ENCODE measurements around the gene U2AF1.
"Not testable (repeated sequence)": the region's sequence is repeated elsewhere in the genome, so short reads cannot be mapped to it uniquely, and the experiment has no call there.

The U2AF1 gene

DNA sequence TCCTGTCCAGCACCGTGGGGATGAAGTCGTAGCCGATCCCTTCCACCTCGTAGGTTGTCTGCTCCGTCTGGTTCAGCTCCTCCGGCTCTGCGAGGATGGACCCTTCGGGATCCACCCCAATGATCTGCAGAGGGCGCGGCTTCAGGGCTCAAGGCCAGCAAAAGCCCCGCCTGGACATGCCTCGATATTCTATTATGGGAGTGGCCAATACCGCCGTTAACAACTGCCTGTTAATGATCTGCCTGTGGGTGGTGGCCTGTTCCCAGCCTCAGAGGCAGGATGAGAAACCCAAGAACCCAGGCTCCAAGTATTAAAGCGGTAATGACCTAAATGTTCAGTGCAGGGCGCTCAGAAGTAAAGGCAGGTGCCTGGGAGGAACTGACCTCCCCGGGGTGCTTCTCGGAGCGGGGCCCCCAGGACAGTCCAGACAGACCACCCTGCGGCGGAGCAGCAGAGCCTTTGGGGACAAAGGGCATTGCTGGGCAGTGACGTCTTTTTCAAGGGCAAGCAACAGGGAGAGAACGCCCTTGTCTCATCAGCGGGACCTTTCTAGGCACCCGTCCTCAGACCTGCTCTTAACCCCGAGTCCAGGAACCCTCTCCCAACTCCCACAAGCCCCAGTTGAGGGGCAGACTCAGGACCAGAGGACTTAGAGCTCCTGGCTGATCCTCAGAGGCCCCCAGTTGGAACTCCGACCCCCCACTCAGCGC is 44.3 kb downstream of the U2AF1 start:
- H3K27ac ChIP-seq (ENCODE audit: low read depth, low read length); H3K9me3 ChIP-seq (ENCODE audit: control insufficient read depth in 1 of 2, low read length in 2 of 2); H3K4me3 ChIP-seq (ENCODE audit: low read depth in 1 of 2, low read length in 2 of 2); H3K4me1 ChIP-seq (ENCODE audit: control insufficient read depth in 1 of 2, insufficient read depth in 2 of 2, low read length in 2 of 2); H3K27me3 ChIP-seq (ENCODE audit: control insufficient read depth in 1 of 2, insufficient read depth in 2 of 2, low read length in 2 of 2); H3K9ac ChIP-seq (ENCODE audit: low read depth in 1 of 2, low read length in 2 of 2); H3K36me3 ChIP-seq (ENCODE audit: control insufficient read depth in 1 of 2, insufficient read depth in 2 of 2, low read length in 2 of 2): not testable (repeated sequence)

DNA sequence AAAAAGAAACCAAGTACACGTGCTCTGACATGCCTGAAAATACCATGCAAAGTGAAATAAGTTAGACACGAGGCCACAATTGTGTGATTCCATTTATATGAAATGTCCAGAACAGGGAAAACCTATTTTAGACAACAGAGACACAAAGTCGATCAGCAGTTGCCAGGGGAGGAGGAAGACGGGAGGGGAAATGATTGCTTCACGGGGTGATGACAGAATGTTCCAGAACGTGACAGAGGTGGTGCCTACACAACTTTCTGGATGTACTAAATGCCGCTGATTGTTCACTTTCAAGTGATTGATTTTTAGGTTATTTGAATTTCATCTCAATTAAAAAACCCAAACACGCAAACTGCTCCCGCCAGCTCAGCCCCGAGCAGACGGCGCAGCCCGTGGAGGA is 54.3 kb downstream of the U2AF1 start:
- not testable (repeated sequence) for H3K4me3 ChIP-seq (ENCODE audit: low read depth in 1 of 2, low read length in 2 of 2); H3K27ac ChIP-seq (ENCODE audit: low read depth, low read length); H3K9me3 ChIP-seq (ENCODE audit: control insufficient read depth in 1 of 2, low read length in 2 of 2); H3K9ac ChIP-seq (ENCODE audit: low read depth in 1 of 2, low read length in 2 of 2); H3K36me3 ChIP-seq (ENCODE audit: control insufficient read depth in 1 of 2, insufficient read depth in 2 of 2, low read length in 2 of 2); H3K4me1 ChIP-seq (ENCODE audit: control insufficient read depth in 1 of 2, insufficient read depth in 2 of 2, low read length in 2 of 2); H3K27me3 ChIP-seq (ENCODE audit: control insufficient read depth in 1 of 2, insufficient read depth in 2 of 2, low read length in 2 of 2)

DNA sequence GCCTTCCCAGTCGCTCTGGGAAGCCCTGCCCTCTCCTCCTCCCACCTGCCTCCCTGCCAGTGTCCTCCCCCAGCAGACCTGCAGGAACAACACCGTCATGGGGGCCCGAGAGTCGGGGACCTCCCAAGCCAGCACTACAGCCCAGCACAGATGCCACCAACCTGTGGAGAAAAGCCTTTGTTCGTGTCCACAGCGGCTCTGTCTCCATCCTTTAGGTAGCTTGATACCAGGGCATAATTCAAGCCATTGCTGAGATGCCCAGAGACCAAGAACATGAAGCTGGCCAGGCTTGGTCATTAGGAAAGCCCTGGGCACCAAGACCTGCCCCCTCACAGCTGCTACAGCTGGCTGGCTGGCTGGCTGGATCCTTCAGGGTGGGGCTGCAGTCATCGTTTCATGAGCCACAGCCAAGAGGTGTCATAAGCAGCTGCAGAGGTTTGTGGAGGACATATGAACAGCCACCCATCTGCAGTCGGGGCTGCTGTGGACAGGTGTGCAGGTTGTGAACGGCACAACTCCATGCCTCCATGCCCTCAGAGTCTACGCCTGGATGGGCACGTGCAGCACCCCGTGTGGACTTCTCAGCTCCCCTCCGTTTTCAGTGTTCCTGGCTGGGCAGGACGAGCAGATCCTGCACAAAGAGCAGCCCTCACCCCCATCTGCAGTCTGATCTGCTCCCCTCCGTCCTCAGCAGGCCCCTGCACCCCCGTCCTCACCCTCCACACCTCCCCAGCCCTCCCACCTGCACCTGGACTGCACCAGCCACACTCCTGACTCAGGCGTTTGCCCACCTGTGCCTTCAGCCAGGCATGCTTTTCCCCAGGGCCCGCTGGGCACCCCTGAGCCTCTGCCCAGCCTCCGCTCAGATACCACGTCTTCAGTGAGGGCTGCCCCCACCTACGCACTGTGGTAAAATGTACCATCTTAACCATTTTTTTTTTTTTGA is 61.2 kb downstream of the U2AF1 start:
- not testable (repeated sequence) for H3K9me3 ChIP-seq (ENCODE audit: control insufficient read depth in 1 of 2, low read length in 2 of 2); H3K4me3 ChIP-seq (ENCODE audit: low read depth in 1 of 2, low read length in 2 of 2); H3K36me3 ChIP-seq (ENCODE audit: control insufficient read depth in 1 of 2, insufficient read depth in 2 of 2, low read length in 2 of 2); H3K27ac ChIP-seq (ENCODE audit: low read depth, low read length); H3K9ac ChIP-seq (ENCODE audit: low read depth in 1 of 2, low read length in 2 of 2); H3K4me1 ChIP-seq (ENCODE audit: control insufficient read depth in 1 of 2, insufficient read depth in 2 of 2, low read length in 2 of 2); H3K27me3 ChIP-seq (ENCODE audit: control insufficient read depth in 1 of 2, insufficient read depth in 2 of 2, low read length in 2 of 2)

DNA sequence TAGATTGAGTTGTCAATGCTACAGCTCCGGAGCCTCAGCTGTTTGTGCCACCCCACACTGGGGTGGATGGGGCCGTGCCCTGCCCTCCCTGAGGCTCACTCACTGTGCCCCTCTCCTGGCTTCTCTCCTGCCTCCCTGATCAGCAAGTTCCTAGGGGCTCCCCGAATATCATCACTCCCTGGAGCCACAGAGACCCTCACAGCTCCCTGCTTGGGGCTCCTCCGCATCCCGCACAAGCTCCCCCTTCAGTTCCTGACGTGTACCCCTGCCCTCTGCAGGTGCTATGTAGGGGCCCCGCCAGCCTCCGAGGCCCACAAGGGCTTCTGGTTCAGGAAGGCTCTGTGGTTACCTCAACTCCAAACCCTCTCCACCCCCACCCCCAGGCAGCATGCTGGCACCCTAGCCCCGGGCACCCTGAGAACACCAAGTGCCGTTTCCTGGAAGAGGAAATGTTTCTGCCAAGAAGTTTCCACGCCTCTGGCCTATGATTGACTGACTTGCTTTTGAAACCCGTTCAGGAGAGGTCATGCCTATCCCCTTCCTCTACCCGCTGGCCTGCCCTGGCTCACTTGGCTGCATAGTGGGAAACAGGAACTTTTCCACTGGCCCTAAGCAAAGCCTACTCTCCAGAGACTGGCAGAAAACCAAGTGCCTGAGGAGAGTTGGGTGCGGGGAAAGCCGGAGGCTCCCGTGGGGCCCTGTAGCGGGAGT is 62.0 kb downstream of the U2AF1 start:
- not testable (repeated sequence) for H3K27ac ChIP-seq (ENCODE audit: low read depth, low read length); H3K9ac ChIP-seq (ENCODE audit: low read depth in 1 of 2, low read length in 2 of 2); H3K4me1 ChIP-seq (ENCODE audit: control insufficient read depth in 1 of 2, insufficient read depth in 2 of 2, low read length in 2 of 2); H3K36me3 ChIP-seq (ENCODE audit: control insufficient read depth in 1 of 2, insufficient read depth in 2 of 2, low read length in 2 of 2); H3K4me3 ChIP-seq (ENCODE audit: low read depth in 1 of 2, low read length in 2 of 2); H3K9me3 ChIP-seq (ENCODE audit: control insufficient read depth in 1 of 2, low read length in 2 of 2); H3K27me3 ChIP-seq (ENCODE audit: control insufficient read depth in 1 of 2, insufficient read depth in 2 of 2, low read length in 2 of 2)

DNA sequence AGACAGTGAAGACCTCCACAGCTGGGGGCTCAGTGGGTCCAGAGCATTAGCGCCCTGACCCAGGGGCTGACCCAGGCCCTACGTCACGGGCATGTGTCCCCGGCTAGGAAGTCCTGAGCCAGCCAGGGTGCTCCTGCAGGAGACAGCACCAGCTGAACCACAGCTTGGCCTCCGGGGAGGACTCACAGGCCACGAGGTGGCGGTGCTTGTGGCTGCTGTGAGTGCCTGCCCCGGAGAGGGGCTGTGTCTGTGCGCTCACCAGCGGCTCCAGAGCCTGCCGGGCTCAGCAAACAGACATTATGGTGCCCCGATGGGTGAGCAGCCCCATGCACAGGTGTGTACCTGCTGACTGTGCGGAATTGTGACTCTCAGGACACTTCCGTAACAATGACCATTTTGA is 62.8 kb downstream of the U2AF1 start:
- not testable (repeated sequence) for H3K27me3 ChIP-seq (ENCODE audit: control insufficient read depth in 1 of 2, insufficient read depth in 2 of 2, low read length in 2 of 2); H3K36me3 ChIP-seq (ENCODE audit: control insufficient read depth in 1 of 2, insufficient read depth in 2 of 2, low read length in 2 of 2); H3K9ac ChIP-seq (ENCODE audit: low read depth in 1 of 2, low read length in 2 of 2); H3K27ac ChIP-seq (ENCODE audit: low read depth, low read length); H3K4me3 ChIP-seq (ENCODE audit: low read depth in 1 of 2, low read length in 2 of 2); H3K4me1 ChIP-seq (ENCODE audit: control insufficient read depth in 1 of 2, insufficient read depth in 2 of 2, low read length in 2 of 2); H3K9me3 ChIP-seq (ENCODE audit: control insufficient read depth in 1 of 2, low read length in 2 of 2)

DNA sequence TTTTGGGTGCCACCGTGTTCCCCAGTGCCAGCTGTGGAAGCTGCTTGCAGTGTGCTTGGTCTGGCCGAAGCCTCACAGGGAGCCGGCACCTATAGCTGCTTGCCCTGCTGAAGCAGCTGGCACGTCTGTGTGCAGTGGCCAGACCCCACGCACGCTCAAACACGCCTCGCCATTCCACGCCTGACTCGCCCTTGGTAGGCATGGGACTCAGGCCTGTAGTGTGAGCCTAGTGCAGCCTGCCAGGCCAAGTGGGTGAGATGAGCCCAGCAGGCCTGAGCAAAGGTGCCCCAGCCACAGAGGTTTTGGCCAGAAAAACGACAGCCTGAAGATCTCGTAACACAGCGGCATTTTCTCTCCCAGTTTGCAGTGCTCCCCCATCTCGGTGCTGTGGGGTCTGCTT is 64.1 kb downstream of the U2AF1 start:
- not testable (repeated sequence) for H3K27me3 ChIP-seq (ENCODE audit: control insufficient read depth in 1 of 2, insufficient read depth in 2 of 2, low read length in 2 of 2); H3K9ac ChIP-seq (ENCODE audit: low read depth in 1 of 2, low read length in 2 of 2); H3K9me3 ChIP-seq (ENCODE audit: control insufficient read depth in 1 of 2, low read length in 2 of 2); H3K27ac ChIP-seq (ENCODE audit: low read depth, low read length); H3K4me3 ChIP-seq (ENCODE audit: low read depth in 1 of 2, low read length in 2 of 2); H3K4me1 ChIP-seq (ENCODE audit: control insufficient read depth in 1 of 2, insufficient read depth in 2 of 2, low read length in 2 of 2); H3K36me3 ChIP-seq (ENCODE audit: control insufficient read depth in 1 of 2, insufficient read depth in 2 of 2, low read length in 2 of 2)
